ENCODE measurements around the gene C19orf47.

Gene C19orf47

GRCh38 chr19:40282920-40283319 is 65.3 kb downstream of the C19orf47 start:
- no peak overlapping the region for H3K9ac ChIP-seq (ENCODE audit: low read length)
- TF ChIP-seq EZH2phosphoT487 (conservative IDR thresholded peaks at IDR 0.05; ENCODE audit: low read length): no peak
- no peak for TF ChIP-seq CTCF (IDR thresholded peaks at IDR 0.05; ENCODE audit: insufficient read depth, low read length, poor library complexity, severe bottlenecking)

GRCh38 chr19:40282209-40282580 is 66.0 kb downstream of the C19orf47 start:
- H3K4me3 ChIP-seq (ENCODE audit: insufficient read depth, low read length, poor library complexity, severe bottlenecking): no peak overlapping the region
- no peaks in the 10 kb centered on the region for H3K9me2 ChIP-seq (replicated peaks; ENCODE audit: insufficient read depth, low read length)
- no peak overlapping the region for H2AFZ ChIP-seq (ENCODE audit: low read depth, low read length, severe bottlenecking)
- no peaks in the 10 kb centered on the region for H3K27me3 ChIP-seq (ENCODE audit: low read length)
- no peaks in the 10 kb centered on the region for H3K36me3 ChIP-seq (ENCODE audit: low read length)
- peaks cover 14% of the 10 kb centered on the region; the same call in 1 of the 2 replicates for H3F3A ChIP-seq (ENCODE audit: insufficient read depth)
- no peaks in the 10 kb centered on the region; the same call in 1 of the 2 replicates for H4K20me1 ChIP-seq (ENCODE audit: low read depth, low read length)
- H3K27ac ChIP-seq (ENCODE audit: low read depth, low read length): no peak overlapping the region
- peaks cover 75% of the 10 kb centered on the region for H3K79me2 ChIP-seq (ENCODE audit: insufficient read depth, low read length)
- H3K9ac ChIP-seq (ENCODE audit: low read length): no peak overlapping the region
- no peak overlapping the region for H3K4me2 ChIP-seq (ENCODE audit: low read depth, low read length, poor library complexity, severe bottlenecking)
- TF ChIP-seq CTCF (IDR thresholded peaks at IDR 0.05; ENCODE audit: insufficient read depth, low read length, poor library complexity, severe bottlenecking) (no peak), EZH2phosphoT487 (conservative IDR thresholded peaks at IDR 0.05; ENCODE audit: low read length) (no peak)
- no peaks in the 10 kb centered on the region for H3K9me3 ChIP-seq (ENCODE audit: insufficient read depth, low read length)

More at GRCh38 chr19:40282920-40283319, 65.3 kb downstream of the C19orf47 start:
- no peak overlapping the region for H3K4me2 ChIP-seq (ENCODE audit: low read depth, low read length, poor library complexity, severe bottlenecking)
- H3K9me2 ChIP-seq (replicated peaks; ENCODE audit: insufficient read depth, low read length): no peaks in the 10 kb centered on the region
- no peak overlapping the region for H3K4me3 ChIP-seq (ENCODE audit: insufficient read depth, low read length, poor library complexity, severe bottlenecking)
- H3K79me2 ChIP-seq (ENCODE audit: insufficient read depth, low read length): peaks cover 67% of the 10 kb centered on the region
- no peaks in the 10 kb centered on the region for H3K9me3 ChIP-seq (ENCODE audit: insufficient read depth, low read length)
- no peaks in the 10 kb centered on the region; the same call in 1 of the 2 replicates for H4K20me1 ChIP-seq (ENCODE audit: low read depth, low read length)
- H3K27ac ChIP-seq (ENCODE audit: low read depth, low read length): no peak overlapping the region
- peaks cover 14% of the 10 kb centered on the region; the same call in 1 of the 2 replicates for H3F3A ChIP-seq (ENCODE audit: insufficient read depth)
- H3K27me3 ChIP-seq (ENCODE audit: low read length): no peaks in the 10 kb centered on the region
- H2AFZ ChIP-seq (ENCODE audit: low read depth, low read length, severe bottlenecking): no peak overlapping the region
- no peaks in the 10 kb centered on the region for H3K36me3 ChIP-seq (ENCODE audit: low read length)

- TF ChIP-seq CTCF (IDR thresholded peaks at IDR 0.05; ENCODE audit: insufficient read depth, low read length, poor library complexity, severe bottlenecking) (no peak), EZH2phosphoT487 (conservative IDR thresholded peaks at IDR 0.05; ENCODE audit: low read length) (no peak)
- Histone ChIP-seq H2AFZ (ENCODE audit: low read depth, low read length, severe bottlenecking) (no peak overlapping the region), H3K27ac (ENCODE audit: low read depth, low read length) (no peak overlapping the region), H3K79me2 (ENCODE audit: insufficient read depth, low read length) (peaks cover 79% of the 10 kb centered on the region), H3K9me2 (replicated peaks; ENCODE audit: insufficient read depth, low read length) (no peaks in the 10 kb centered on the region), H4K20me1 (ENCODE audit: low read depth, low read length) (no peaks in the 10 kb centered on the region; the same call in 1 of the 2 replicates), H3K27me3 (ENCODE audit: low read length) (no peaks in the 10 kb centered on the region), H3K9me3 (ENCODE audit: insufficient read depth, low read length) (no peaks in the 10 kb centered on the region), H3K4me2 (ENCODE audit: low read depth, low read length, poor library complexity, severe bottlenecking) (no peak overlapping the region), H3K36me3 (ENCODE audit: low read length) (no peaks in the 10 kb centered on the region), H3K4me3 (ENCODE audit: insufficient read depth, low read length, poor library complexity, severe bottlenecking) (no peak overlapping the region), H3K9ac (ENCODE audit: low read length) (no peak overlapping the region), H3F3A (ENCODE audit: insufficient read depth) (peaks cover 10% of the 10 kb centered on the region; the same call in 1 of the 2 replicates)
Observed at GRCh38 chr19:40281381-40282208, 66.6 kb downstream of the C19orf47 start.

Data from SU-DHL-6 (cell line).